ENCODE data around the gene BARD1.

The BARD1 gene

DNA sequence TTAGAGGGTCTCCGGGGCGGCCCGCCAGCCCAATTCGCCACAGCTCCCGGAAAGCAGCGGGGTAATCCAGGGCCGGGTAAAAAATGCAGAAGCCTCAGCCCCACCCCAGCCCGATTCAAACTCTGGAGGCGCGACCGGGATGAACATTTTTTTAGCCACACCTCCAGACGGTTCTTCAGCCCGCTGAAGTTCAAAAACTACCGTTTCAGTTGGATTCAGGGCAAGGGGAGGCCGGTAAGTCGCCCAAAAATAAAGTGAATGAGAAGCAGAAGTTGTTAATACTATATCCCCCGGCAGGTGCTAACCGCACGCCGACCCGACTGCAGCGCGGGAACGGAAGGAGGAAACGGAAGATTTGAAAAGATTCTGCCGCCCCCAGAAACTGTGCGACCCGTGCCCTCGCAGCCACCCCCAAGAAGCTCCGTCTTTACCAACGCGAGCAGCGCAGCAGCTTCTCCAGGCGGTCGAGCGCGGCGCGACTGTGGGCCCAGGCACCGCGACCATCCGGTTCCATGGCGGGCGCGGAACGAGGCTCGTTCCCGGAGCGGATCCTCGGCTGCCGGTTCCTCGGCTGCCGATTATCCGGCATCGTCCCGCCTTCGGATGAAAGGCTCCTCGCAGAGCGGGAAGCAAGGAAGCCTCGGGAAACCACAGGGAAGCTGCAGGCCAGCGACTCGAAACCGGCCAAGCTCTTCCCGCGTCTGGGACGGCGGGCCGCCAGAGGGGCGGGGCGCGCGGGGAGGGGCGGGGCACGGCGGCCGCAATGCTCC lies at the start of gene BARD1:
BARD1 (minus strand) TSS at position 703 of the 770 bp plus-strand sequence; CDS start at position 589, 114 bp downstream.
- peaks cover 2 to 6% of the 10 kb centered on the region in 2 donors for H3K36me3 Mint-ChIP-seq
- no peaks in the 10 kb centered on the region for H3K27me3 Mint-ChIP-seq
- peaks cover 13 to 21% of the 10 kb centered on the region in 2 donors for H3K4me1 Mint-ChIP-seq
- no peaks in the 10 kb centered on the region for H3K9me3 Mint-ChIP-seq
- H3K4me3 Mint-ChIP-seq: peak within 1 kb of the TSS; percentile 79 to 93
- ATAC-seq (replicated peaks) (peak; percentile 38 to 41), DNase-seq (peak; percentile 61)
- H3K27ac Mint-ChIP-seq: peak within 1 kb of the TSS; percentile 95

DNA sequence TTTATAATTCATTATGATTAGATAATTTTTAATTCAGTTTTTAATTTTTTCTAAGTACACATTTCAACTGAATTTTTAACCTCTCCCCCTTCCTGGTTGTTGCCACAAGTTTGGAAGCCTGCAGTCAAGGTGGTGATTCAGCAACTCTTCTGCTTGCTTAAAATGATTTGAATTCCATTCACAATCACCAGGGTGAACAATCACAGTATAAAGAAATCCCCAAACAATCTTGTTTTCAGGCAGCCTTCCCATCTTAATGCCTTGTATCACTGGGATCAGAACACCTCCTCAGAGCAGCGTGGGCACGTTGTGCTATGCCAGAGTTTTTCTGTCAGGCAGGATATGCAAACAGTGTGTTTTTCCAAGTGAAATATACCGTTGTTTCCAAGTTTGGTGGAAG lies 46.7 kb upstream of the BARD1 start:
- H3K27me3 Mint-ChIP-seq: no peaks in the 10 kb centered on the region
- no peak overlapping the region for H3K4me3 Mint-ChIP-seq
- H3K4me1 Mint-ChIP-seq: no peaks in the 10 kb centered on the region
- H3K9me3 Mint-ChIP-seq: peaks cover 0 to 3% of the 10 kb centered on the region in 2 donors
- no peaks in the 10 kb centered on the region for H3K36me3 Mint-ChIP-seq
- DNase-seq (no peak), ATAC-seq (replicated peaks) (no peak)
- H3K27ac Mint-ChIP-seq: no peak overlapping the region

DNA sequence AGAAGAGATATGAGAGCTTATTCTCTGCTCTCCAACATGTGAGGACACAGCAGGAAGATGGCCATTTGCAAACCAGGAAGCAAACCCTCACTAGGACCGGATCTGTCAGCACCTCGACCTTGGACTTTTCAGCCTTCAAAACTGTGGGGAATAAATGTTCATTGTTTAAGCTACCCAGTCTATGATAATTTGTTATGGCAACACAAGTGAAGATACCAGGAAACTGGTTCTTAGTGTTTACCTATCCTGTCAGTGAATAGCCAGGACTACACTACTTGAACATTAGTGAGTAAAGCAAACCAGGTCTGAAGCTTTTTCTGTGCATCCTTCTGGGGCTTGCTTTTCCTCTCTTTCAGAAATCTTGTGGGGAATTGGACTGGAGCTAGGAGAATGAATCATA lies 44.4 kb upstream of the BARD1 start:
- no peak for DNase-seq
- Mint-ChIP-seq H3K36me3 (no peaks in the 10 kb centered on the region), H3K9me3 (no peaks in the 10 kb centered on the region), H3K27me3 (no peaks in the 10 kb centered on the region), H3K4me3 (no peak overlapping the region), H3K27ac (no peak overlapping the region), H3K4me1 (no peaks in the 10 kb centered on the region)
- no peak for ATAC-seq (replicated peaks)

DNA sequence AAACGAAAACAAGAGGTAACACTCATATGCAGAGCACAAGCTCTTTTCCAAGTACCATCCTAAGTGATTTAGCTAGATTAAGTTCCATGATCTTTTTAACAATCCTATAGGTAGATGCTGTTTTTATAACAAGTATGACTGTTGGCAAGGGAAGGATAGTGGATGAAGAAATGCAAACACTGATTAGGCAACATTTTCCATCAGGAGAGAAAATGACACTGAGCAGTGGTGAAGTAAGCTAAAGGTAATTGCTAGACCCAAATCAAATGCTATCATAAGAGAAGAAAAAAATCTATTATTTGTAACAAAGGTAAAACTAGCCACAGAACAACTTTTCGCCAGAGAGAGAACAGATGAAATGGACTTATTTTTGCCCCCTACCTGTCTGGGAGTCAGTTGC lies 34.3 kb upstream of the BARD1 start:
- no peak for ATAC-seq (replicated peaks)
- H3K9me3 Mint-ChIP-seq: peaks cover 4 to 6% of the 10 kb centered on the region in 2 donors
- H3K4me3 Mint-ChIP-seq: no peak overlapping the region
- peaks cover 4 to 10% of the 10 kb centered on the region in 2 donors for H3K36me3 Mint-ChIP-seq
- H3K27me3 Mint-ChIP-seq: no peaks in the 10 kb centered on the region
- H3K27ac Mint-ChIP-seq: no peak overlapping the region
- peaks cover 7 to 11% of the 10 kb centered on the region in 2 donors for H3K4me1 Mint-ChIP-seq
- no peak for DNase-seq

DNA sequence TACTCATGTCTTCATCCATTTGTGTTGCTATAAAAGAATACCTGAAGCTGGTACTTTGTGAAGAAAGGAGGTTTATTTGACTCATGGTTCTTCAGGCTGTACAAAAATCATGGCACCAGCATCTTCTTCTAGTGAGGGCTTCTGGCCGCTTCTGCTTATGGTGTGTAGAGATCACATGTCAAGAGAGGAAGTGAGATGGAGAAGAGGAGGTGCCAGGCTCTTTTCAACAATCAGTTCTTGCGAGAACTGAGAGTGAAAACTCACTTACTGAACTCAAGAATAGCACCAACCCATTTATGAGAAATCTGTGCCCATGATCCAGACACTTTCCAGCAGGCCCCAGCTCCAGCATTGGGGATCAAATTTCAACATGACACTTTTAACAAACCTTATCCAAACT lies 30.0 kb upstream of the BARD1 start:
- ATAC-seq (replicated peaks) (peak; percentile 54 to 65), DNase-seq (no peak)
- H3K27me3 Mint-ChIP-seq: no peaks in the 10 kb centered on the region

DNA sequence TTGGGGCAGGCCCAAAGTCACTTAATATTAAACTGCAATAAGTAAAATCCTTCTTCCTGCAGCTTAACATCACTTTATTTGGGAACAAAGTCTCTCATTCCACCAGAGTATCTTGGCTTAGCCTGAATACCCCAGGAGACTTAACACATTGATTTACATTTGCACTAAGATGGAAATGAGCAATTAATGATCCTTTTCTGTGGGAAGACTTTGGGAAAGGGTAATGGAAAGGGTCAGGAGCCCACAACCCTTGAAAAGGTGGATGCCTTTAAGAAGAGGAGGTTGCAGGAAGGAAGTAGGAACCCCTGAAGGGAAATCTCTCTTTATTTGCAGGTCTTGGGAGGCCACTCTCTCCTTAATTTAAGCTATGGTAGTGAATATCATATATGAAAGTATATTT lies 28.0 kb upstream of the BARD1 start:
- H3K4me1 Mint-ChIP-seq: peaks cover 7 to 15% of the 10 kb centered on the region in 2 donors
- DNase-seq: no peak
- peaks cover 4 to 5% of the 10 kb centered on the region in 2 donors for H3K36me3 Mint-ChIP-seq
- H3K4me3 Mint-ChIP-seq: no peak overlapping the region
- no peak for ATAC-seq (replicated peaks)
- no peaks in the 10 kb centered on the region for H3K27me3 Mint-ChIP-seq
- no peak overlapping the region for H3K27ac Mint-ChIP-seq
- H3K9me3 Mint-ChIP-seq: peaks cover 4 to 9% of the 10 kb centered on the region in 2 donors

More for the DNA sequence above, 30.0 kb upstream of the BARD1 start:
- peaks cover 7 to 15% of the 10 kb centered on the region in 2 donors for H3K4me1 Mint-ChIP-seq
- peaks cover 4 to 9% of the 10 kb centered on the region in 2 donors for H3K9me3 Mint-ChIP-seq
- H3K36me3 Mint-ChIP-seq: peaks cover 4 to 5% of the 10 kb centered on the region in 2 donors
- H3K27ac Mint-ChIP-seq: no peak overlapping the region
- H3K4me3 Mint-ChIP-seq: no peak overlapping the region

DNA sequence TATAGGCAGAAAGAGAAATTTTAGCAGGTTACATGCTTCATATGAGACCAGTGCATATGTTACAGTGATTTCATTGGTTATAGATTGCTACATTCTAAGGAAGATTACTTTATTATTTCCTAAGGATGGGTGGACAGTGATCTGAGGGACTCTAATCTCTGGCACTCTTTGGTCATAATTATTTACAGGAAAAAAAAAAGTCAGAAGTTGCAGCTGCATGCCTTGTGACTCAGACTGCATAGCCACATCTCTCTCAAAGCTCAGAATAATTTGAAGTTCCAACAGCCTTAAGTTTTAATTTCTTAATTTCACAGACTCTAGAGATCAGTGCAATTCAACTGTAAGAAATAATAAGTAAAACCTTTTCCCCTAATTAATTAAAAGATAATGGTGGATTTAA lies 27.1 kb upstream of the BARD1 start:
- Mint-ChIP-seq H3K27ac (no peak overlapping the region), H3K9me3 (peaks cover 4 to 9% of the 10 kb centered on the region in 2 donors), H3K4me3 (no peak overlapping the region), H3K4me1 (peaks cover 7 to 15% of the 10 kb centered on the region in 2 donors), H3K36me3 (peaks cover 4 to 5% of the 10 kb centered on the region in 2 donors), H3K27me3 (no peaks in the 10 kb centered on the region)
- ATAC-seq (replicated peaks) (no peak), DNase-seq (no peak)

DNA sequence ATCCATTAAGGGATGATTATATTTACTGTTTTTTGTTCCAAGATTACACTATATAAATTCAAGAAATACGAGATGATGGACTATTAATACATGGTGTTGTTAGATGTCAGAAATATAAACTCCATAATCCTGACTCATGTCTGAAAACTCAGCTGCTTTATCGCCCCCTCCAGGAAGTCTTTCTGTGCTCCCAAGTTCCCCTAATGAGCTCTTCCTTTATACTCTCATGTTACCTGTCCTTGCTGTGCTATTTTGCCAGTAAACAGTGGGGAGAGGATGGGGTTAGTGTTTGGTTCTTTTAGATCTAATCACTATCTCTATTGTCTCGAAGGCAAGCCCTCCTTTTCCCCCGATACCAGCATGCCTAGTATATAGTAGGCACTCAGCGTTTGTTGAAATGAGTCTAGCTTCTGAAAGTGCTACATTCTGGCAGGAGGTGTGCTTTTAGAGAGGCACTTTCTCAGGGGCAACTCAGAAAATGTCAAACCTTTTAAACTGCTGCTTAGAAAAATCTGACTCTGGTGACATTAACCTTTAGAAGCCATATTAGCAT lies 21.4 kb upstream of the BARD1 start:
- ATAC-seq (replicated peaks) (no peak), DNase-seq (no peak)
- Mint-ChIP-seq H3K9me3 (no peaks in the 10 kb centered on the region), H3K27me3 (no peaks in the 10 kb centered on the region), H3K4me3 (no peak overlapping the region), H3K4me1 (no peaks in the 10 kb centered on the region), H3K27ac (no peak overlapping the region), H3K36me3 (no peaks in the 10 kb centered on the region)

DNA sequence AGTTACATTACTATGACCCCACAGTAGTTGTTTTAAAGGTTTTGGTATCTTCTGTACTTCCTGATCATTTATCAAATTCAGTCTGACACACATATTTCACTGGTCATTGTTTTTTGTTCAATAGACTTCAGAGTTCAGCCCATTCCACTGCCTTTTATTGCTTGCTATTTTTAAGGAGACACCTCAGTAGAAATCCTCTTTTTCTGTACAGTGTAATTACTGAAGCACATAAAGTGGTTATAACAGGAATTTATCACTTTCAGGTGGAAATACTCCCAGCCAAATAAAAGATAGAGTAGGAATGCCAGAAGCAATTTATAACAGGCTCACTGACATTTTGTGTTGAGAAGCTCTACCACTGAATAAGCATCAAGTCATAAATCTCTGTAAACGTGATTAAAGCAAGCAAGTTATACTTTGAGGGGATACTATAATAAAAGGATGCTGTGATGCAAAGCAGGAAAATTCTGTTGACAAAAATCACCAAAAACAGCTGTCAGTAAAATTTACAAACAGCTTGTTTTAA lies 6.6 kb upstream of the BARD1 start:
- no peak overlapping the region for H3K4me3 Mint-ChIP-seq
- DNase-seq (no peak), ATAC-seq (replicated peaks) (no peak)
- peaks cover under 1 to 1% of the 10 kb centered on the region in 2 donors for H3K4me1 Mint-ChIP-seq
- H3K36me3 Mint-ChIP-seq: no peaks in the 10 kb centered on the region
- H3K9me3 Mint-ChIP-seq: no peaks in the 10 kb centered on the region
- no peaks in the 10 kb centered on the region for H3K27me3 Mint-ChIP-seq
- no peak overlapping the region for H3K27ac Mint-ChIP-seq

DNA sequence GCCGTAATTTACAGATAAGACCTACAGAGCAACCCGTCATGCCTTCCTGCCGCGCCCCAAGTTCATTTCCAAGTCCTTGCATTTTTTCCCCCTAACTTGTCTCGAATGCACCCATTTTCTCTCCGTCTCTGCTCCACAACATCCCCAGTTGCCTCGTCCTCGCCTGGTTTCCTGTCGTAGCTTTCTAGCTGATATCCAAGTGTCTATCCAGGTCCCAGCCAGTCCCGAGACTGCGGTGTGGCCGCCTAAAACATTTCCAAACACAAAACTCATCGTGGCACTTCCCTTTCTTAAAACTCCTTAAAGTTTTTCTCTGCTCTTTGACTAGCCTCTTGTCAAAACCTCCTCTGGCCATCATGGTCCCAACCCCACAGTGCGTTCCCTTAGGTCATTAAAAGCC lies 1.2 kb upstream of the BARD1 start:
- no peak for ATAC-seq (replicated peaks)
- no peak for DNase-seq
- Mint-ChIP-seq H3K9me3 (no peaks in the 10 kb centered on the region), H3K4me1 (peaks cover 13 to 20% of the 10 kb centered on the region in 2 donors), H3K27ac (peak overlapping the region; percentile 87), H3K36me3 (peaks cover 2 to 5% of the 10 kb centered on the region in 2 donors), H3K4me3 (peak overlapping the region; percentile 79 to 93), H3K27me3 (no peaks in the 10 kb centered on the region)

DNA sequence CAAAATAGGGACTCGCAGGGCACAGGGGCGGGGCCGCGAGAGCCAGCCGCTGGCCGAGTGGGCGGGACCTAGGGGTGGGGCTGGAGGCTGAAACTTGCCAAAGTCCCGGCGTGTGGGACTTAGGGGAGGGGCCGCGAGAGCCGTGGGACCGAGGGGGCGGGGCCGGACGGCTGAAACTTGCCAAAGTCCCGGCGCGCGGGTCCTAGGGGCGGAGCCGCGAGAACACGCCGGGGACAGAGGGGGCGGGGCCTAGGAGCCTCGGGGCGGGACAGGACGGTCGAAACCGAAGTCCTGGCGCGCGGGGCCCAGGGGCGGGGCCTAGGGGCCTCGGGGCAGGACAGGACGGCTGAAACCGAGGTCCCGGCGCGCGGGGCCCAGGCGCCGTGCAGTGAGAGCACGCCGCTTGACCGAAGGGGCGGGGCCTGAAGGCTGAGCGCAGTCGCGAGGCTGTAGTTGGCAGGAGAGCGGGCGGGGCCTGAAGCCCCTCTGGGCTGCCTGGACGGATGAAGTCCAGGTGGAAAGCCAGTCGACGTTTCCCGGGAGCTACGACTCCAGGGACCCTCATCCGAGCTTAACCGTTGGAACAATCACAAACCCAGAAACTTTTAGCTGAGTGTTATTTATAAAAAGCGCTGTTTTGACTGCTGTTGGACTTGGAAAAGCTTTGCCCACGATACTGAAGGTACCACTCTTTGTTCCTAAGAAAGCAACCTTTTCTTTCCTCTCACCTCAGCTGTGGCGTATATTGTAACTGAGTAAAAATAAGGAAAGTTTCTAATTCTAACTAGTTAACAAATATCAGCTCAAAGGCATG lies 475 bp upstream of the BARD1 start:
- H3K4me3 Mint-ChIP-seq: peak overlapping the region; percentile 79 to 93
- peaks cover 13 to 21% of the 10 kb centered on the region in 2 donors for H3K4me1 Mint-ChIP-seq
- DNase-seq (peak; percentile 100), ATAC-seq (replicated peaks) (peak; percentile 87 to 90)
- H3K36me3 Mint-ChIP-seq: peaks cover 2 to 6% of the 10 kb centered on the region in 2 donors
- H3K27ac Mint-ChIP-seq: peak overlapping the region; percentile 93
- no peaks in the 10 kb centered on the region for H3K27me3 Mint-ChIP-seq
- H3K9me3 Mint-ChIP-seq: no peaks in the 10 kb centered on the region

DNA sequence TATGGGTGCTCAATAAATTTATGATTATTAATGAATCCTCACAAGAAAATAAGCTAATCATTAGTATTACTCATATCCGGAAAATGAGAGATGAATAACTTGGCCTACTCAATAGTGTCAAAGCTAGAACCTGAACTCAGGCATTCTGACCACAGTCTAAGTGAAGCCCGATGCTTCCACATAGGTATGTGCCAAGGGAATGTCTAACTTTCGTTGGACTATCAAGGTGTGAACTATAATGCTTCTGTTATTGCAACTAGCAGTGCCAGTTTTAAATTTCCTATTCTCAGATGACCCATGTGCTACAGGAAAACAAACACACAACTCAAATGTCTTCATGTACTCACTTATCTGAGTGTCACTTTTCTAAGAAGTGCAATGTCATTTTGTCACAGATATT lies 1.8 kb downstream of the BARD1 start:
- ATAC-seq (replicated peaks): no peak
- Mint-ChIP-seq H3K27me3 (no peaks in the 10 kb centered on the region), H3K27ac (peak overlapping the region; percentile 95), H3K4me3 (peak overlapping the region; percentile 79 to 93), H3K9me3 (no peaks in the 10 kb centered on the region), H3K36me3 (peaks cover 2 to 6% of the 10 kb centered on the region in 2 donors), H3K4me1 (peaks cover 12 to 21% of the 10 kb centered on the region in 2 donors)
- no peak for DNase-seq

DNA sequence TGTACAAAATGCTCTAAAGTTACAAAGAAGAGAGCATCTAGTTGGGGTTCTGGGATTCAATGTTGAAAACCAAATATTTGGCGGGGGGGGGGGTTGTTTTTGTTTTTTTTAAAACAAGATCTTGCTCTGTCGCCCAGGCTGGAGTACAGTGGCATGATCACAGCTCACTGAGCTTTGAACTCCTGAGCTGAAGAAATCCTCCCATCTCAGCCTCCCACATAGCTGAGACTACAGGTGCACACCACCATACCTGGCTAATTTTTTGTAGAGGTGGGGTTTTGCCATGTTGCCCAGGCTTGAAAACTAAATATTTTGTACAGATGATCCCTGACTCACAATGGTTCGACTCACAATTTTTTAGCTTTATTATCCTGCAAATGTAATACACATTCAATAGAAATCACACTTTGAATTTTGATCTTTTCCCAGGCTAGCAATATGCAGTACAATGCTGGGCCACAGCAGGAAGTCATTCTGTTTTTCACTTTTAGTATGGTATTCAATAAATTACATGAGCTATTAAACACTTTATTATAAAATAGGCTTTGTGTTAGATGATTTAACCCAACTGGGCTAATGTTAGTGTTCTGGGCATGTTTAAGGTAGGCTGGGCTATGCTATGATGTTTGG lies 7.6 kb downstream of the BARD1 start:
- Mint-ChIP-seq H3K9me3 (no peaks in the 10 kb centered on the region), H3K4me3 (no peak overlapping the region), H3K27me3 (no peaks in the 10 kb centered on the region), H3K36me3 (peaks cover 2 to 9% of the 10 kb centered on the region in 2 donors), H3K4me1 (peaks cover 16 to 23% of the 10 kb centered on the region in 2 donors), H3K27ac (no peak overlapping the region)
- no peak for ATAC-seq (replicated peaks)
- no peak for DNase-seq

DNA sequence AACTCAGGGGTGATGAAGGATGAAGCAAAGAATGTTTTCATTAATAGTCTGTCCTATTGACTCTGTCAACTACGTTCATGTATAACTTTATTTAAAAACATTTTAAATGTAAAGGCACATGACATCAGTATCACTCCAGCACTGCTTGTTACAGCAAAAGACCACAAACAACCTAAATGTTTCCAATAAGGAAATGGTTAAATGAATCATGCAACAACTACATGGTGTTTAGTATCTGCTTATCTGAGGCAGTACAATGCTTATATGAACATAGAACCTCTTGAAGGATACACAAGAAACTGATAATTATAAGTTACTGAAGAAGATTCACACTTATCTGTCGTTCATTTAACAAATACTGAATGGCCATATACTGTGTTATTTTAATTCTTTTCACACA lies 8.4 kb downstream of the BARD1 start:
- no peak for DNase-seq
- no peak for ATAC-seq (replicated peaks)
- Mint-ChIP-seq H3K36me3 (peaks cover 4 to 12% of the 10 kb centered on the region in 2 donors), H3K4me1 (peaks cover 14 to 20% of the 10 kb centered on the region in 2 donors), H3K9me3 (no peaks in the 10 kb centered on the region), H3K27me3 (no peaks in the 10 kb centered on the region), H3K27ac (no peak overlapping the region), H3K4me3 (no peak overlapping the region)

All from stimulated activated naive B cell treated with anti-CD40 and anti-IgM and Interleukin-4, amounts not matched to agents 10 μg/mL and 1 μg/mL and 100 μg/mL, for 72 hours (primary cell).